ENCODE measurements around the gene TEKT2. TPM values are rescaled to one million over a fixed set of nuclear protein-coding genes. Genes with fewer than 3 reads are reported as not detected.

Gene TEKT2
- total RNA-seq, 1 donor from 2014 or later, result 9.3 TPM

- intact Hi-C loops (cut with DNase I), result no loop called here
- H3K9me3 ChIP-seq, result no peaks in the 10 kb centered on the region
- ATAC-seq (peak; percentile 70 to 77), DNase-seq (peak; percentile 75)
- H3K4me1 ChIP-seq, result peaks cover 44% of the 10 kb centered on the region
- no peaks in the 10 kb centered on the region for H3K27me3 ChIP-seq (ENCODE audit: low read depth)
- no peak for TF ChIP-seq CTCF (IDR thresholded peaks at IDR 0.05)
- H3K27ac ChIP-seq, result peak overlapping the region; percentile 73
- H3K4me3 ChIP-seq, result no peak overlapping the region
- peaks cover 46% of the 10 kb centered on the region for H3K36me3 ChIP-seq
Measured at GRCh38 chr1:36095760-36096405, 12.0 kb downstream of the TEKT2 start.

- TF ChIP-seq CTCF (IDR thresholded peaks at IDR 0.05), result no peak
- Histone ChIP-seq H3K36me3 (peaks cover 38% of the 10 kb centered on the region), H3K9me3 (no peaks in the 10 kb centered on the region), H3K4me1 (peaks cover 39% of the 10 kb centered on the region), H3K4me3 (no peak overlapping the region), H3K27me3 (ENCODE audit: low read depth) (no peaks in the 10 kb centered on the region), H3K27ac (peak overlapping the region; percentile 73)
- intact Hi-C loops (cut with DNase I), result no loop called here
- ATAC-seq, result no peak
- DNase-seq, result no peak
Measured at GRCh38 chr1:36096500-36097432, 12.9 kb downstream of the TEKT2 start.

- Histone ChIP-seq H3K9me3 (no peaks in the 10 kb centered on the region), H3K4me1 (peaks cover 39% of the 10 kb centered on the region), H3K27me3 (ENCODE audit: low read depth) (no peaks in the 10 kb centered on the region), H3K27ac (no peak overlapping the region), H3K36me3 (peaks cover 26% of the 10 kb centered on the region), H3K4me3 (no peak overlapping the region)
- TF ChIP-seq CTCF (IDR thresholded peaks at IDR 0.05), result no peak
- ATAC-seq (no peak), DNase-seq (no peak)
- intact Hi-C loops (cut with DNase I), result no loop called here
Measured at GRCh38 chr1:36097693-36098585, 14.0 kb downstream of the TEKT2 start.

- H3K27ac ChIP-seq, result no peak overlapping the region
Measured at GRCh38 chr1:36098650-36099365, 14.9 kb downstream of the TEKT2 start.

More at GRCh38 chr1:36098650-36099365, 14.9 kb downstream of the TEKT2 start:
- H3K4me1 ChIP-seq, result peaks cover 32% of the 10 kb centered on the region
- ATAC-seq (no peak), DNase-seq (no peak)
- H3K27me3 ChIP-seq (ENCODE audit: low read depth), result no peaks in the 10 kb centered on the region
- H3K4me3 ChIP-seq, result no peak overlapping the region
- H3K9me3 ChIP-seq, result no peaks in the 10 kb centered on the region
- intact Hi-C loops (cut with DNase I), result no loop called here
- TF ChIP-seq CTCF (IDR thresholded peaks at IDR 0.05), result no peak
- H3K36me3 ChIP-seq, result peaks cover 17% of the 10 kb centered on the region
